ENCODE results near the gene ZNF263. TPM values are rescaled to one million over a fixed set of nuclear protein-coding genes. Genes with fewer than 3 reads are reported as not detected.

Gene ZNF263
- total and polyA plus RNA-seq, 9 of the 15 experiments (the other 6 are each of a cell fraction or from before 2014, with no cell fraction given): 4.6 to 48.3 (median 31.8) TPM

DNA sequence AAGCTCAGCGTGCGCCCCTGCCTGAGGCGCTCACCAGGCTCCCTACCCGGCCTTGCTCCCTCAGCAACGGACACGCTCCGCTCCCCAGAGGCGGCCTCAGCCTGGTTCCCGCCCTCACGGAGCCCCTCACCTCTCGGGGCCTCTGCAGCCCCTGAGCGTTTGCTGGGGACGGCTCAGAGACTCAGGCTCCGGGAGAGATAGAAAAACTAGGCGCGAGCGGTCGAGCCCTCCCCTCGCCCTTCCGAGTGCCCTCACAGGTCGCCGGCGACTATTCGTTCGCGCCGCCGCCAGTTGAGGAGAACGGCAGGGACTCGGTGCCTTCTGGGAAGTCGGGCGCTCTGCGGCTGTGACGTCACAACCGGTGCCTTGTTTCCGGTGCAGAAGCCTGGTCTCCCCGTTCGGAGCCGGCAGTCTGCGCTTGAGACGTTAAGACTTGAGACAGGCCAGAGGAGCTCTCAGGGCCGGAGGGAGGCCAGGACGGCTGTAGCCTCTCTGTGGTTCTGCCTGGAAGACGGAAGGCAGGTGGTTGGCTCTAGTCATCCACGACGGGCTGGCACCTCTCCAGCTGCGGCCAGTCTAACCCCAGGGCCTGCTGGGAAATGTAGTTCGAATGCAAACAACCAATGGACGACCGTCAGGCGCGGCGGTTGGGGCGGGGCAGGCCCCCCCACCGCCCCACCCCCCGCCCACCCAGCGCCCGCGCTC, 48.3 kb upstream of the ZNF263 start, which contains the start of gene ZNF200 (continued):
- TF ChIP-seq AFF1 (IDR thresholded peaks at IDR 0.05; ENCODE audit: low read depth in 1 of 2, partially characterized antibody in 2 of 2): peak in 1 of 2 experiments; percentile 94
- 0 out of 2 replicates have a peak, but pooled peaks have one; percentile 35 for TF ChIP-seq ERF (CRISPR knock-in tag; IDR thresholded peaks at IDR 0.05)
- no peak for TF ChIP-seq SMARCE1 (IDR thresholded peaks at IDR 0.05)
- TF ChIP-seq ZBTB7A (IDR thresholded peaks at IDR 0.05; ENCODE audit: borderline replicate concordance, control insufficient read depth, low read depth, low read length): peak; percentile 14; the same call in 1 of the 2 replicates
- TF ChIP-seq ZNF224 (CRISPR knock-in tag; IDR thresholded peaks at IDR 0.05): no peak
- TF ChIP-seq ZKSCAN8 (CRISPR knock-in tag; IDR thresholded peaks at IDR 0.05): no peak
- no peak for TF ChIP-seq ZNF253 (CRISPR knock-in tag; conservative IDR thresholded peaks at IDR 0.05)
- TF ChIP-seq EP400 (IDR thresholded peaks at IDR 0.05): peak; percentile 72; the same call in 1 of the 2 replicates
- TF ChIP-seq POLR3G (IDR thresholded peaks at IDR 0.05; ENCODE audit: extremely low read depth, insufficient read length, insufficient replicate concordance): no peak
- peak in 1 of 3 experiments; percentile 55; a peak in 1 of 6 replicates for TF ChIP-seq ZBTB11 (CRISPR knock-in tag; IDR thresholded peaks at IDR 0.05)
- TF ChIP-seq GABPA (tag; conservative IDR thresholded peaks at IDR 0.05; ENCODE audit: low read depth): peak; percentile 97
- TF ChIP-seq RAD51 (IDR thresholded peaks at IDR 0.05; ENCODE audit: borderline replicate concordance, low read depth): no peak
- TF ChIP-seq ILF3 (IDR thresholded peaks at IDR 0.05; ENCODE audit: borderline replicate concordance): no peak
- no peak for TF ChIP-seq CHCHD3 (CRISPR knock-in tag; IDR thresholded peaks at IDR 0.05)
- no peak for TF ChIP-seq CBFA2T2 (conservative IDR thresholded peaks at IDR 0.05)
- TF ChIP-seq BHLHE40 (IDR thresholded peaks at IDR 0.05; ENCODE audit: low read length): no peak
- TF ChIP-seq, protein P1, sequence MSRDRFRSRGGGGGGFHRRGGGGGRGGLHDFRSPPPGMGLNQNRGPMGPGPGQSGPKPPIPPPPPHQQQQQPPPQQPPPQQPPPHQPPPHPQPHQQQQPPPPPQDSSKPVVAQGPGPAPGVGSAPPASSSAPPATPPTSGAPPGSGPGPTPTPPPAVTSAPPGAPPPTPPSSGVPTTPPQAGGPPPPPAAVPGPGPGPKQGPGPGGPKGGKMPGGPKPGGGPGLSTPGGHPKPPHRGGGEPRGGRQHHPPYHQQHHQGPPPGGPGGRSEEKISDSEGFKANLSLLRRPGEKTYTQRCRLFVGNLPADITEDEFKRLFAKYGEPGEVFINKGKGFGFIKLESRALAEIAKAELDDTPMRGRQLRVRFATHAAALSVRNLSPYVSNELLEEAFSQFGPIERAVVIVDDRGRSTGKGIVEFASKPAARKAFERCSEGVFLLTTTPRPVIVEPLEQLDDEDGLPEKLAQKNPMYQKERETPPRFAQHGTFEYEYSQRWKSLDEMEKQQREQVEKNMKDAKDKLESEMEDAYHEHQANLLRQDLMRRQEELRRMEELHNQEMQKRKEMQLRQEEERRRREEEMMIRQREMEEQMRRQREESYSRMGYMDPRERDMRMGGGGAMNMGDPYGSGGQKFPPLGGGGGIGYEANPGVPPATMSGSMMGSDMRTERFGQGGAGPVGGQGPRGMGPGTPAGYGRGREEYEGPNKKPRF (IDR thresholded peaks at IDR 0.05; ENCODE audit: low read depth, low read length): no peak
- TF ChIP-seq ZNF24 (IDR thresholded peaks at IDR 0.05): no peak
- no peak for TF ChIP-seq LEF1 (IDR thresholded peaks at IDR 0.05)
